GM18867 (cell line): Measurements from ENCODE around the gene MOV10L1.
"Not testable (repeated sequence)": the region's sequence is repeated elsewhere in the genome, so short reads cannot be mapped to it uniquely, and the experiment has no call there.

Experiments
- ATAC-seq: cut with Tn5 transposase; IDR thresholded peaks from one replicate; pipeline ENCODE4 v1.9.1; 2021; ENCODE audit warnings: mild to moderate bottlenecking, moderate library complexity; ENCODE audit not compliant: unreplicated experiment

Gene MOV10L1

DNA sequence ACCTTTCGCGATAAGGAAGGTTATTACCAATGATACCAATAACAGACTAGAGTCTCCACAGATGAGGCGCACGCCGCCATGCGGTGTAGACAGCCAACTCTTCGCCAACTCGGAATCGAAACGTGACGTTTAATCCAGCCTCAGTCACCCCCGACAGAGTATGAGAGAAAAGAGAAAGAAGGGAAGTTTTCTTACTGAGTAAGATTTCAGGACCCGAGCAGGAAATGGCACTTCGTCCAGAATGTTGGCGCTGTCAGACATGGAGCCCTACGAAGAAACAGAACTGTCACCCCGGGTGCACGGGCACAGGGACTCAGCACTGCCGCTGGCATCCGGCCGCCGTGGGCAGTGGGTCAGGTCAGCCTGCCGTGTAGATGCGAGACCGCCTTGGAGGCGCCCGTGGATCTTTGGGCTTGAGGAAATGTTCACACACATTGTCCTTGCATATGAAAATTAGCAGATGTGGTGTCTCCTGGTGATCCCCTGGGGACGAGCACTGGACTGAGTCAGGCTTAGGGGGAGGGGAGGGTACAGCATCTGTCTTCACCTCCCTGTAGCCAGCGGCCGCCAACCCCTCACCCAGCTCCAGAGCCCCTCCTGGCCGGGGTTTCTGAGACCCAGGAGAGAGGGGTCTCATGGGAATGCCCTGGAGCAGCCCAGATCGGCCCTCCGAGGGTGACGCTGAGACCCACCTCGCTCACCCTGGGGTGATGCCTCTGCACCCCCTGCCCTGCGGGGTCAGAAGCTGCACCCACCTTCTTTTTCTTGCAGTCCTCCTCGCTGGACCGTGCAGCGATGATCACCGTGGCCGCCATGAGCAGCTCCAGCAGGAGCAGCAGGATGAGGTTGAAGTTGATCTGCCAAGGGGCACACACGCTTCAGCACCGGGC lies 12.9 kb upstream of the MOV10L1 start:
- no peak for ATAC-seq

GRCh38 chr22:50078246-50078645 lies 11.6 kb upstream of the MOV10L1 start:
- ATAC-seq: no peak

- no peak for ATAC-seq
These were observed 11.0 kb upstream of the MOV10L1 start for GRCh38 chr22:50078761-50079160.

- no peak for ATAC-seq
These were observed 9.7 kb upstream of the MOV10L1 start for GRCh38 chr22:50080077-50080465.

GRCh38 chr22:50081426-50082196 lies 8.2 kb upstream of the MOV10L1 start:
- no peak for ATAC-seq

DNA sequence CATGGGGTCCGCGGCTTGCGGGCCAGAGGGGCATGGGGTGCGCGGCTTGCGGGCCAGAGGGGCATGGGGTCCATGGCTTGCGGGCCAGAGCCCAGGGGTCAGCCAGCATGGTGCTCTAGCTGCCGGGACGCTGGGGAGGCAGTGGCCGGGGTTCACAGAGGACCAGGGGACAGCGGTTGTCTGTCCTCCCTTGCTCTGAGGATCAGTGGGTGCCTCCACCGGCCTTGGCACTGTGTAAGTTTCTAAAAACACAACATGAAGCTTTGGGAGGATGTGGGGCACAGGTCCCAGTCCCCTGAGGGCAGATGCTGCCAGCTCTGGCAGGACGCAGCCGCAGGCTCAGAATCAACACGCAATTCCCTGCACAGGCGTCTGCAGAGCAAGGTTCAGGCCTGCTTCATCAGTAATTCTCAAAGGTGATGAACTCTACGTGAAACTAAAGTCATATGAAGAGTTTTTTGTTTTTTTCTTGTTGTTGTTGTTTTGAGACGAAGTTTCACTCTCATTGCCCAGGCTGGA lies 7.5 kb upstream of the MOV10L1 start:
- ATAC-seq: no peak

- ATAC-seq: no peak
These were observed 6.8 kb upstream of the MOV10L1 start for GRCh38 chr22:50082961-50083461.

GRCh38 chr22:50083462-50084079 lies 6.2 kb upstream of the MOV10L1 start:
- ATAC-seq: no peak

DNA sequence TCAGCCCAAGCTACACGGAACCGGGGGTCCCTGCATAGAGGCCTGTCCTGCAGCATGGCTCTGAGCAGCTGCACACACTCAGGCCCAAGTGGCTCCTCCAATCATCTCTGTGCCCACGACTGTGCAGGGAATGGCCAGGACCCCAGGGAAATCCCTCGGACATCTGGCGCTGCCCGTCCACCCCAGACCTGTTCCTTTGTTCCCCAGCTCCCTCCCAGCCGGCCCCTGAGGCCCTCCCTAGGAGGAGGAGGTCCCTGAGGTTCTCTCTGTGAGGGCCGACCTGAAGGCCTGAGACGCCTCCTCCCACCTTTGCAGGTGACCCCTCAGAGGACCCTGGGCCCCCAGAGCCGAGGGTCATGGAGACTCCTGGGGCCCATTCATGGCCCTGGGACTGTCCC lies 5.7 kb upstream of the MOV10L1 start:
- ATAC-seq: no peak

DNA sequence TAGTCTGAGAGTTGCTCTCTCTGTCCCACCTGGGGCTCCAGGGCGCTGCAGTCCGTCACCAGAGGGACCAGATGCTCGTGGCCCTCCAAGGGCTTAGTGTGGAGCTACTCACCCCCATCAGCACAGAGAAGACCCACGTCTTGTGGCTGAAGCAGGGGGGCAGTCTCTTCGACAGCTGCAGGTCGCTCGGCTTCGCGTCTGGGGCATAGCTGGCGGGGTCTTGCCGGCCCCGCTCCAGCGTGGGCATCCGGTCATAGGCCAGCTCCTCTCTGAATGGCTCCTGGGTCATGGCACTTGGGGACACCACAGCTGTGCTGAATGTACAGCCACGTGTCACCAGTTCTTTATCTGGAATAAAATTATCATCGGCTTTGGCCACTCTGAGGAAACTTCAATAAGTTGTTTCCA lies 5.2 kb upstream of the MOV10L1 start:
- no peak for ATAC-seq

- ATAC-seq: no peak
These were observed 4.4 kb upstream of the MOV10L1 start, which contains the start of gene MLC1 for GRCh38 chr22:50085211-50085972. Gene MLC1, minus strand, starts transcription at chr22:50085426. Its CDS starts 524 bp downstream, at chr22:50084902.

- ATAC-seq: no peak
These were observed 3.3 kb upstream of the MOV10L1 start for GRCh38 chr22:50086526-50086925.

DNA sequence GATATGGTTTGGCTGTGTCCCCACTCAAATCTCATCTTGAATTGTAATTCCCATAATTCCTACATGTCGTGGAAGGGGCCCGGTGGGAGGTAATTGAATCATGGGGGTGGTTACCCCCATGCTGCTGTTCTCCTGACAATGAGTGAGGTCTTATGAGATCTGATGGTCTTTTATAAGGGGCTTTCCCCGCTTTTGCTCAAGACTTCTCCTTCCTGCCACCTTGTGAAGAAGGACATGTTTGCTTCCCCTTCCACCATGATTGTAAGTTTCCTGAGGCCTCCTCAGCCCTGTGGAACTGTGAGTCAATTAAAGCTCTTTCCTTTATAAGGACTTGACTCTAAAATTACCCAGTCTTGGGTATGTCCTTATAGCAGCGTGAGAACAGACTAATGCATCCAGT lies 2.8 kb upstream of the MOV10L1 start:
- ATAC-seq: not testable (repeated sequence)

DNA sequence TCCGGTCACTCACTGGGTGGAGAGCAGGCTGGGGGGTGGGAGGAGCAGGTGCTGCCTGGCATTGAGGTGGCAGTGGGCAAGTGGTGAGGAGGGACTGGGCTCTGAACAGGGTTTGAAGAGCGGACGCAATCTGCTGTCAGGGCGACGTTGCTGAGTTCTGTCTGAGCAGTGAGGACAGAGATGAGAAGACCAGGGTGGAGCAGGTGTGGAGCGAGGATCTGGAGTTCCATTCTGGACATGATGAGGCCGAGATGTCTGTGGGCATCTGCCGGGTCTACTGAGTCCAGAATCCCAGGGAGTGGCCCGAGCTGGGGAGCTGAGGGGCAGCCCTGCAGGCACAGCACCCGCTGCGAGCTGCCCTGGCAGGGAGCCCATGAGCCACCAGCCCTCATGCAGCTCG lies 2.2 kb upstream of the MOV10L1 start:
- no peak for ATAC-seq

GRCh38 chr22:50088096-50088495 lies 1.7 kb upstream of the MOV10L1 start:
- ATAC-seq: no peak

- no peak for ATAC-seq
These were observed 575 bp upstream of the MOV10L1 start for GRCh38 chr22:50089231-50089630.

DNA sequence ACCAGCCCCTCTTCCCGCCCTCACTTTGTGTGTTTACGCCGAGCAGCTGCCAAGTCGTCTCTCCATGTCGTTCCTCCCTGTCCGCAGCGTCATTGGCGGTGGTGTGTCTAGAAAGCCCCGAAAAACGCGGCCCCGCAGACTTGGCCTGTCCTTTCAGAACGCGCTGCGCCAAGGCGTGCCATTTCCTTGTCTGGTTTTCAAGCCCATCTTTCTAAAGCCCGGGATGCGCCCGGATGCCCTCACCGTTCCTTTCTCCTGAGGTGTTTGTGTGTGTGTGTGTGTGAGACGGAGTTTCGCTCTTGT lies 557 bp downstream of the MOV10L1 start:
- no peak for ATAC-seq

DNA sequence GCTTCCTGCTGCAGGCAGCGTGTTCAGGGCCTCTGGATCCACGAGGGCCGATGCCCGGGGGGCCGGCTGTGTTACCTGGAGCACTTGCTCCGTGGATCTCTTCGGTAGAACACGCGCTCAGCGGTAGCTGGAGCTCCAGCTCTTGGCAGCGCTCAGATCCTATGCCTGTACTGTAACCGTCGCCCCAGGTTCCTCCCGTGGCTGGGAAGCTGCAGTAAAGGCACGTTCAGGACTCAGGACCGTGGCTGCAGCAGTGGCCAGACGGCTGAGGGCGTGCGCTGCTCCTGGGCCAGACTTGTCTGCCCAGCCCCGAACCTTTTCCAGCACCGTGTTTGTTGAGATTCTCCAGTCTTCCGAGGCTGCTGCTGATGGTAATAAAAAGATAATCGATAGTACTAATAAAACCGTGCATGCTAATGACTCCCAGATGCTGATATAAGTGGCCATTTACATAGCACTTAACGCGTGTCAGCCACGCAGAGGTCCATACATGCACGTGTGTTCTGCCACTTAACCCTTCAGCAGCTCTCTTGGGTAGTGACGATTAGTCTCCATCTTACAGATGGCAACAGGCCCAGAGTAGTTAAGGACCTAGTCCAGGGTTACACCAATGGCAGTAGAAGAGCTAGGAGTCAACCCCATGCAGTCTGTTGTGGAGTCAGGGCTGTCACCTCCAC lies 1.4 kb downstream of the MOV10L1 start:
- no peak for ATAC-seq

GRCh38 chr22:50092342-50092741 lies 2.5 kb downstream of the MOV10L1 start:
- no peak for ATAC-seq

DNA sequence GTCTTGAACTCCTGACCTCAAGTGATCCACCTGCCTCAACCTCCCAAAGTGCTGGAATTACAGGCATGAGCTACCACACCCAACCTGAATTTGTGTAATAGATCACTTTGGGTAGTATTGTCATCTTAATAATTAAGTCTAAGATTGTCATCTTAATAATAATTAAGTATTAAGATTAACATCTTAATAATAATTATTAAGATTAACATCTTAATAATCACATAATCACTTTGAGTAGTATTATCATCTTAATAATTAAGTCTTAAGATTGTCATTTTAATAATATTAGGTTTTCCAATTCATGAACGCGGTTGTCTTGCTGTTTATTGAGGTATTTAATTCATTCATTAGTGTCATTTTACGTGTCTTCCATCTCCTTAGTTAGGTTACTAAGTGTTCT lies 8.2 kb downstream of the MOV10L1 start:
- no peak for ATAC-seq
